Neural cell (in vitro differentiated cells): Measurements from ENCODE around the gene FUT1. TPM values are rescaled to one million over a fixed set of nuclear protein-coding genes. Genes with fewer than 3 reads are reported as not detected.
"Not testable (repeated sequence)": the region's sequence is repeated elsewhere in the genome, so short reads cannot be mapped to it uniquely, and the experiment has no call there.

Source experiments
- H2AFZ ChIP-seq: fragments of 200-600, 300-800 bp; sonication (generic), shearing (Covaris generic); 2 replicates; pipeline ENCODE4 v1.6.0; 2014; ENCODE audit warnings: low read depth, mild to moderate bottlenecking, antibody characterized with exemption, low read length, moderate library complexity
- H3F3A ChIP-seq: fragments of 200-600 bp; shearing (Covaris generic); 2 replicates; pipeline ENCODE4 v1.6.1; 2016; ENCODE audit warnings: mild to moderate bottlenecking, moderate library complexity, mixed read lengths, antibody characterized with exemption, low read length; ENCODE audit not compliant: insufficient read depth, poor library complexity, severe bottlenecking
- H3K27ac ChIP-seq: fragments of 200-600, 300-800 bp; sonication (generic), shearing (Covaris generic); 2 replicates; pipeline ENCODE4 v1.5.1; 2014; ENCODE audit warnings: mild to moderate bottlenecking, low read length, moderate library complexity
- H3K27me3 ChIP-seq: fragments of 300-800, 200-600 bp; sonication (generic), shearing (Covaris generic); 2 replicates; pipeline ENCODE4 v1.6.0; 2014; ENCODE audit warnings: mild to moderate bottlenecking, low read depth, low read length, moderate library complexity; ENCODE audit not compliant: insufficient read depth
- H3K36me3 ChIP-seq: fragments of 300-800, 200-600 bp; sonication (generic), shearing (Covaris generic); 2 replicates; pipeline ENCODE4 v1.5.1; 2014; ENCODE audit warnings: mild to moderate bottlenecking, antibody characterized with exemption, low read length, moderate library complexity; ENCODE audit not compliant: insufficient read depth
- H3K4me2 ChIP-seq: fragments of 300-800, 200-600 bp; sonication (generic), shearing (Covaris generic); 2 replicates; pipeline ENCODE4 v1.6.0; 2014; ENCODE audit warnings: mild to moderate bottlenecking, low read length
- H3K4me3 ChIP-seq: fragments of 300-800, 200-600 bp; sonication (generic), shearing (Covaris generic); 2 replicates; pipeline ENCODE4 v1.5.1; 2014; ENCODE audit warnings: mild to moderate bottlenecking, low read length, moderate library complexity
- H3K79me2 ChIP-seq: fragments of 200-600 bp; shearing (Covaris generic); replicated peaks from 2 replicates; pipeline ENCODE4 v1.6.0; 2014; ENCODE audit warnings: mild to moderate bottlenecking, low read length, moderate library complexity; ENCODE audit not compliant: insufficient read depth
- H3K9ac ChIP-seq: fragments of 300-800, 200-600 bp; sonication (generic), shearing (Covaris generic); 2 replicates; pipeline ENCODE4 v1.6.1; 2016; ENCODE audit warnings: mild to moderate bottlenecking, low read length, mixed read lengths
- H3K9me2 ChIP-seq: fragments of 200-600 bp; shearing (Covaris generic); 2 replicates; pipeline ENCODE4 v1.6.1; 2016; ENCODE audit warnings: mild to moderate bottlenecking, low read length, mixed read lengths; ENCODE audit not compliant: insufficient read depth
- H3K9me3 ChIP-seq: fragments of 200-600, 300-800 bp; sonication (generic), shearing (Covaris generic); 2 replicates; pipeline ENCODE4 v1.6.1; 2016; ENCODE audit warnings: mild to moderate bottlenecking, mixed run types, low read length, moderate library complexity, mixed read lengths
- H4K20me1 ChIP-seq: fragments of 200-600 bp; shearing (Covaris generic); 2 replicates; pipeline ENCODE4 v1.6.1; 2016; ENCODE audit warnings: mild to moderate bottlenecking, mixed run types; ENCODE audit not compliant: insufficient read depth
- EP300 ChIP-seq: fragments of 450-650 bp; conservative IDR thresholded peaks from 2 replicates; pipeline ENCODE4 v1.6.1; 2014; ENCODE audit warnings: antibody characterized with exemption, mild to moderate bottlenecking, moderate library complexity; ENCODE audit not compliant: poor library complexity, severe bottlenecking
- EZH2 ChIP-seq: fragments of 200-600, 300-800 bp; shearing (Covaris generic), sonication (generic); IDR thresholded peaks from 2 replicates; pipeline ENCODE4 v1.6.1; 2014; ENCODE audit warnings: antibody characterized with exemption, low read length, borderline replicate concordance, mild to moderate bottlenecking; ENCODE audit not compliant: insufficient read depth, poor library complexity, severe bottlenecking
- MXI1 ChIP-seq: fragments of 450-650 bp; conservative IDR thresholded peaks from 2 replicates; pipeline ENCODE4 v1.6.1; 2014; ENCODE audit warnings: antibody characterized with exemption, mild to moderate bottlenecking; ENCODE audit not compliant: poor library complexity, severe bottlenecking
- POLR2AphosphoS5 ChIP-seq: IDR thresholded peaks from 2 replicates; pipeline ENCODE4 v1.6.1; 2012
- RAD21 ChIP-seq: fragments of 450-650 bp; conservative IDR thresholded peaks from 2 replicates; pipeline ENCODE4 v1.6.1; 2014; ENCODE audit warnings: antibody characterized with exemption, mild to moderate bottlenecking, moderate library complexity
- SMC3 ChIP-seq: fragments of 450-650 bp; conservative IDR thresholded peaks from 2 replicates; pipeline ENCODE4 v1.6.1; 2014; ENCODE audit warnings: antibody characterized with exemption, mild to moderate bottlenecking, moderate library complexity; ENCODE audit not compliant: poor library complexity
- TAF1 ChIP-seq: IDR thresholded peaks from 2 replicates; pipeline ENCODE4 v1.6.1; 2012; ENCODE audit warnings: low read depth
- polyA plus RNA-seq: library from polyadenylated mRNA; depleted of rRNA; stranded (reverse); fragments of >200 nt; gene quantifications from 2 replicates; pipeline ENCODE4 v1.2.3, GENCODE V29; 2014
- TF ChIP-seq, protein P1 (sequence below): IDR thresholded peaks from 2 replicates; pipeline ENCODE4 v1.6.1; 2012; ENCODE audit warnings: borderline replicate concordance
- TF ChIP-seq, protein P2 (sequence below): fragments of 450-650 bp; IDR thresholded peaks from 2 replicates; pipeline ENCODE4 v1.5.1; 2014; ENCODE audit warnings: antibody characterized with exemption, mild to moderate bottlenecking, moderate library complexity; ENCODE audit not compliant: poor library complexity, severe bottlenecking

FUT1 gene
- polyA plus RNA-seq, 1 donor from 2014 or later = 0.15 TPM

DNA sequence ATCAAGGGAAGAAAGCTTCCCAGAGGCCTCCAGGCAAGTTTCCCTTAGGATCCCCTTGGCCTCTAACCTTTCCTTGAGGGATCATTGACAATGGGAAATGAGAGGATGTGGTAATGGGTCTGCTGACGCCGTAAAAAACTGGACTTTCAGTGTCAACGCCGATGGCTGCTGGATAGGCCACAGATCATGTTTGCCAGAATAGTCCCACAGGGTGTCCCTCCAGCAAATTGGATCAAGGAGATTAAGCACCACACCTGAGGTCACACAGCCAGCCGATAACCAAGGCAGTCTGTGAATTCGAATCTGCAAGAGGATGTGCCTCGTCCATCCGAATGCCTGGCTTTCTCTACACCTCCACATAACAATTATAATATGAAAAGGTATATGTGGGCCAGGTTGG, 40.8 kb upstream of the FUT1 start:
- Histone ChIP-seq H2AFZ (no peak overlapping the region), H3K9me2 (no peaks in the 10 kb centered on the region), H3K9me3 (no peaks in the 10 kb centered on the region), H3K36me3 (no peaks in the 10 kb centered on the region), H4K20me1 (no peaks in the 10 kb centered on the region), H3K27ac (no peak overlapping the region), H3K79me2 (no peaks in the 10 kb centered on the region), H3K4me3 (no peak overlapping the region), H3K27me3 (no peaks in the 10 kb centered on the region), H3K4me2 (no peak overlapping the region), H3K9ac (no peak overlapping the region), H3F3A (no peaks in the 10 kb centered on the region)
- TF ChIP-seq EP300 (no peak), MXI1 (no peak), POLR2AphosphoS5 (no peak), EZH2 (no peak), RAD21 (no peak), TAF1 (no peak), SMC3 (no peak)
- TF ChIP-seq, protein P1, sequence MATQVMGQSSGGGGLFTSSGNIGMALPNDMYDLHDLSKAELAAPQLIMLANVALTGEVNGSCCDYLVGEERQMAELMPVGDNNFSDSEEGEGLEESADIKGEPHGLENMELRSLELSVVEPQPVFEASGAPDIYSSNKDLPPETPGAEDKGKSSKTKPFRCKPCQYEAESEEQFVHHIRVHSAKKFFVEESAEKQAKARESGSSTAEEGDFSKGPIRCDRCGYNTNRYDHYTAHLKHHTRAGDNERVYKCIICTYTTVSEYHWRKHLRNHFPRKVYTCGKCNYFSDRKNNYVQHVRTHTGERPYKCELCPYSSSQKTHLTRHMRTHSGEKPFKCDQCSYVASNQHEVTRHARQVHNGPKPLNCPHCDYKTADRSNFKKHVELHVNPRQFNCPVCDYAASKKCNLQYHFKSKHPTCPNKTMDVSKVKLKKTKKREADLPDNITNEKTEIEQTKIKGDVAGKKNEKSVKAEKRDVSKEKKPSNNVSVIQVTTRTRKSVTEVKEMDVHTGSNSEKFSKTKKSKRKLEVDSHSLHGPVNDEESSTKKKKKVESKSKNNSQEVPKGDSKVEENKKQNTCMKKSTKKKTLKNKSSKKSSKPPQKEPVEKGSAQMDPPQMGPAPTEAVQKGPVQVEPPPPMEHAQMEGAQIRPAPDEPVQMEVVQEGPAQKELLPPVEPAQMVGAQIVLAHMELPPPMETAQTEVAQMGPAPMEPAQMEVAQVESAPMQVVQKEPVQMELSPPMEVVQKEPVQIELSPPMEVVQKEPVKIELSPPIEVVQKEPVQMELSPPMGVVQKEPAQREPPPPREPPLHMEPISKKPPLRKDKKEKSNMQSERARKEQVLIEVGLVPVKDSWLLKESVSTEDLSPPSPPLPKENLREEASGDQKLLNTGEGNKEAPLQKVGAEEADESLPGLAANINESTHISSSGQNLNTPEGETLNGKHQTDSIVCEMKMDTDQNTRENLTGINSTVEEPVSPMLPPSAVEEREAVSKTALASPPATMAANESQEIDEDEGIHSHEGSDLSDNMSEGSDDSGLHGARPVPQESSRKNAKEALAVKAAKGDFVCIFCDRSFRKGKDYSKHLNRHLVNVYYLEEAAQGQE = no peak
- TF ChIP-seq, protein P2, sequence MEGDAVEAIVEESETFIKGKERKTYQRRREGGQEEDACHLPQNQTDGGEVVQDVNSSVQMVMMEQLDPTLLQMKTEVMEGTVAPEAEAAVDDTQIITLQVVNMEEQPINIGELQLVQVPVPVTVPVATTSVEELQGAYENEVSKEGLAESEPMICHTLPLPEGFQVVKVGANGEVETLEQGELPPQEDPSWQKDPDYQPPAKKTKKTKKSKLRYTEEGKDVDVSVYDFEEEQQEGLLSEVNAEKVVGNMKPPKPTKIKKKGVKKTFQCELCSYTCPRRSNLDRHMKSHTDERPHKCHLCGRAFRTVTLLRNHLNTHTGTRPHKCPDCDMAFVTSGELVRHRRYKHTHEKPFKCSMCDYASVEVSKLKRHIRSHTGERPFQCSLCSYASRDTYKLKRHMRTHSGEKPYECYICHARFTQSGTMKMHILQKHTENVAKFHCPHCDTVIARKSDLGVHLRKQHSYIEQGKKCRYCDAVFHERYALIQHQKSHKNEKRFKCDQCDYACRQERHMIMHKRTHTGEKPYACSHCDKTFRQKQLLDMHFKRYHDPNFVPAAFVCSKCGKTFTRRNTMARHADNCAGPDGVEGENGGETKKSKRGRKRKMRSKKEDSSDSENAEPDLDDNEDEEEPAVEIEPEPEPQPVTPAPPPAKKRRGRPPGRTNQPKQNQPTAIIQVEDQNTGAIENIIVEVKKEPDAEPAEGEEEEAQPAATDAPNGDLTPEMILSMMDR = no peak

DNA sequence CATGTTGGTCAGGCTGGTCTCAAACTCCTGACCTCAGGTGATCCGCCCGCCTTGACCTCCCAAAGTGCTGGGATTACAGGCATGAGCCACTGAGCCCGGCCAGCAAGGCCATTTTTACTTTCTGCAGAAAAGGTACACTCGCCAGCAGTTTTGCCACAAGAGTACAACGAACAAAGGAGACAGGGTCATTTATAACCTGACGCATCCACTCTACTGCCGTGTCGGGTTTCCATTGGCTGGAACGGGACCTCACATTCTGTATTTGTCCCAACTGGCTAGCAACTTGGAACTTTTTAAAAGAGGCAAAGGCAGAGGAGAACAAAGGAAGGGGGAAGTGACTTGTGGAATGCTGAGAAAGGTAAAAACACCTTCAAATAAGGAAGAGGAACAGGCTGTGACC, 34.9 kb upstream of the FUT1 start:
- not testable (repeated sequence) for H3K4me3 ChIP-seq, H3K36me3 ChIP-seq, H3K79me2 ChIP-seq, H3K9me3 ChIP-seq, H3K9me2 ChIP-seq, H3K27me3 ChIP-seq, H2AFZ ChIP-seq, H3K27ac ChIP-seq, H4K20me1 ChIP-seq, H3K9ac ChIP-seq, H3F3A ChIP-seq, H3K4me2 ChIP-seq

DNA sequence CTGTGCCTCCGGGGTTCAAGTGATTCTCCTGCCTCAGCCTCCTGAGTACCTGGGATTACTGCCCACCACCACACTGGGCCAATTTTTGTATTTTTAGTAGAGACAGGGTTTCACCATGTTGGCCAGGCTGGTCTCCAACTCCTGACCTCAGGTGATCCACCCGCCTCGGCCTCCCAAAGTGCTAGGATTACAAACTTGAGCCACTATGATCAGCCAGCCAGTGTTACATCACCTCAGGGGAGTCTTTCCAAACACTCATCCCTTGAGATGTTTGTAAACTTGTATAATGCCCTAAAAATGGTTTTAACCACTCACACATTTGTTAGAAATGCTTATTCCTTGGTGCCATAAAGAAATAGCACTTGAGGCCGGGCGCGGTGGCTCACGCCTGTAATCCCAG, 34.0 kb upstream of the FUT1 start:
- H3K79me2 ChIP-seq, H3K27me3 ChIP-seq, H3K4me2 ChIP-seq, H3K9me2 ChIP-seq, H3K9ac ChIP-seq, H4K20me1 ChIP-seq, H3K27ac ChIP-seq, H3K9me3 ChIP-seq, H2AFZ ChIP-seq, H3K4me3 ChIP-seq, H3K36me3 ChIP-seq, H3F3A ChIP-seq: not testable (repeated sequence)
